GM21381 (cell line): ENCODE results near the gene ZDHHC24.
A peak's percentile ranks its signal among the peaks of the same experiment; 100 is the strongest.

Experiments used
- ATAC-seq: cut with Tn5 transposase; IDR thresholded peaks from one replicate; pipeline ENCODE4 v1.9.1; 2021; ENCODE audit warnings: mild to moderate bottlenecking, moderate library complexity; ENCODE audit not compliant: unreplicated experiment

Gene ZDHHC24

DNA sequence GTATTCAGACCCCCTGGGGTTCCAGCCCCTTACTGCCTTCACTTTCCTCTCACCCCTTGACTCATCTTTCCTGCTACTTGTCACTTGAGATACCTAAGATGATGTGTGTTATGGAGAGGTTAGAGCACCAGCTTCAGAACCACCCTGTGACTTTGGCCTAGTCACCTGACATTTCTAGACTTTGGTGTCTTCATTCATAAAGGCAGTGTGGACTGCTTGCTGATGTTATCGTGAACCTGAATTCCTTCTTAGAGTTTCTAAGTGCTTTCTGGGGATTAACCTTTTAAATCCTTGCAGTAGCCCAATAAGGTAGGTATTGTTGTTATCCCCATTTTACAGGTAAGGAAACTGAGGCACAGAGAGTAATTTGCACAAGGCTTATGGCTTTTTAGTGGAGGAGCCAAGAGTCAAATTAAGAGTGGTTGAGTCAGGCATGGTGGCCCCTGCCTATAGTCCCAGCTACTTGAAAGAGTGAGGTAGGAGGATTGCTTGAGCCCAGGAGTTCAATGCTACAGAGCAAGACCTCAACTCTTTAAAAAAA lies 40.5 kb downstream of the ZDHHC24 start:
- ATAC-seq = no peak

DNA sequence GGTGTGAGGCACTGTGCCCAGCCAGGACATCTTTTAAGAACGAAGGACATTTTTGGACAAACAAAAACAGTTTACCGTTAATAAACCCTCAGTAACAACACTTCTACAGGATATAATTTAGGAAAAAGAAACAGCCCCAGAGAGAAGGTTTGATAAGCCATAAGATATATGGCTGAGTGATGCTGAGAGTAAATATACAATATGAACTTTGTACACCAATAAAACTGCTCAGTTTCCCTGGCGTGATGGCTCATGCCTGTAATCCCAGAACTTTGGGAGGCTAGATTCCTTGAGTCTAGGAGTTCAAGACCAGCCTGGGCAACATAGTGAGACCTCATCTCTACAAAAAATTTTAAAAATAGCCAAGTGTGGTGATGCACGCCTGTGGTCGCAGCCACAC lies 47.3 kb downstream of the ZDHHC24 start:
- no peak for ATAC-seq

GRCh38 chr11:66497206-66497605 lies 48.6 kb downstream of the ZDHHC24 start:
- ATAC-seq = no peak

DNA sequence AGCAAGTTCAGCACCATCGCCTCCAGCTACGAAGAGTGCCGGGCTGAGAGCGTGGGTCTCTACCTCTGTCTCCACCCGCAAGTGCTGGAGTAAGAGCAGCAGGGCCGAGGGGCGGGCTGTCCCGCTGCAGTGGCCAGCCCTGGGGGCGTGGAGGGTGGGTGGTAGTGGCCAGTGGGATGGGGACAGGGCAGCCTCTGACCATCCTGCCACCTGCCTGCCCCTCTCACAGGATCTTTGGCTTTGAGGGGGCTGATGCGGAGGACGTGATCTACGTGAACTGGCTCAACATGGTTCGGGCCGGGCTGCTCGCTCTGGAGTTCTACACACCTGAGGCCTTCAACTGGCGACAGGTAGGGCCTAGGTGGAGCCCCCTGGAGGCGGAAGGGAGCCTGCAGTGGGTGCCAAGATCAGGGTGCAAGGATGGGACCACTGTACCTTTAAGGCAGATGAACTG lies 50.4 kb downstream of the ZDHHC24 start:
- ATAC-seq = no peak

DNA sequence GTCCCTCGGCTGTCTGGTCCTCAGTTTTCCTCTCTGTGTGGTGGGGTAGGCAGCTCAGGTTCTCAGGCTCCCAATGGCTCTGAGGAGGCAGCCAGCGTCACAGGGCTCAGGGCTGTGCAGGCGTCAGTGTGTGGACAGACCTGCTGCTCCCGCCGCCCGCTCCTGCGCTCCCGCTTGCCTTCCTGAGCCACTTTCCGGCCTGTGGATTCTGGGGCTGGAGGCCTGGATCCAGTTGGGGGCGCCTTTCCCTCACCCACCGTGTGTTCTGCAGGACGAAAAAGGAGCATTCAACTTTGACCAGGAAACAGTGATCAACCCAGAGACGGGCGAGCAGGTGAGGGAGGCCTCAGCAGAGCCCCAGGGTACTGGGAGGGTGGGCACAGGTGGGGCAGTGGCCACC lies 50.9 kb downstream of the ZDHHC24 start:
- no peak for ATAC-seq

GRCh38 chr11:66494458-66494857 lies 51.4 kb downstream of the ZDHHC24 start:
- ATAC-seq = no peak

DNA sequence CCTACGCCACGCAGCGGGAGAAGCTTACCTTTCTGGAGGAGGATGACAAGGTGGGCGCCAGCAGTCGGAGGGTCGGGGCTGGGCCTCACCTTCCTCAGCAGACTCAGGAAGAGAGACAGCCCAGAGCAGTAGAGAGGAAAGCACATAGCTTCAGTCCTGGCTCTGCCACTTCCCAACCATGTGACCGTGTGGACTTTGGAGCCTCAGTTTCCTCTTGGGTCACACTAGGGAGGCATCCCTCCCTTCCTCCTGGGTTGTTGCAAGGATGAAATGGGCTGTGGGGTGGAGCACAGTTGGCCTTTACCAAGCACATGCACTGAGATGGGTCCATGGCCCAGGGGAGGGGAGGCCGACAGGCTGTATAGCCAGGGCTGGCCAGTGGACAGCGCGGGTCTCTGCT lies 52.7 kb downstream of the ZDHHC24 start:
- no peak for ATAC-seq

GRCh38 chr11:66492161-66492865 lies 53.5 kb downstream of the ZDHHC24 start:
- no peak for ATAC-seq

DNA sequence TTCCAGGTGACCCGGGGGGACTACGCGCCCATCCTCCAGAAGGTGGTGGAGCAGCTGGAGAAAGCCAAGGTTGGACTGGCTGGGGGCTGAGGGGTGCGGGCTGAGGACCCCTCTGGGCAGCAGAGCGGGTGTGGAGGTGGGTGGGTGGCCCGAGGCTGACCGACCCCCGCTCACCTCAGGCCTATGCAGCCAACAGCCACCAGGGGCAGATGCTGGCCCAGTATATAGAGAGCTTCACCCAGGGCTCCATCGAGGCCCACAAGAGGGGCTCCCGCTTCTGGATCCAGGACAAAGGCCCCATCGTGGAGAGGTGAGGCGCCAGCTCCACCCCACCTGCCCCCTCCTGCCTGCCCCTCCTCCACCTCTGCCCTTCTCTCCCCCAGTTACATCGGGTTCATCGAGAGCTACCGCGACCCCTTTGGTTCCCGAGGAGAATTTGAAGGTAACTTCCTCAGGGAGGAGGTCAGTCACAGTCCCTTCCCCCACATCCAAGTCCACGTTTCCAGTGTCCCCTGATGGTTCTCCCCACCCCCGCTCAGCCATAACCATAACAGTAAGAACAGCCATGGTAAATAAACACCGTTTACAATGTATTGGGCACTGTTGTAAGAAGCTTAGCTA lies 54.4 kb downstream of the ZDHHC24 start:
- no peak for ATAC-seq

- no peak for ATAC-seq
Measured at GRCh38 chr11:66489636-66490035, 56.2 kb downstream of the ZDHHC24 start.

DNA sequence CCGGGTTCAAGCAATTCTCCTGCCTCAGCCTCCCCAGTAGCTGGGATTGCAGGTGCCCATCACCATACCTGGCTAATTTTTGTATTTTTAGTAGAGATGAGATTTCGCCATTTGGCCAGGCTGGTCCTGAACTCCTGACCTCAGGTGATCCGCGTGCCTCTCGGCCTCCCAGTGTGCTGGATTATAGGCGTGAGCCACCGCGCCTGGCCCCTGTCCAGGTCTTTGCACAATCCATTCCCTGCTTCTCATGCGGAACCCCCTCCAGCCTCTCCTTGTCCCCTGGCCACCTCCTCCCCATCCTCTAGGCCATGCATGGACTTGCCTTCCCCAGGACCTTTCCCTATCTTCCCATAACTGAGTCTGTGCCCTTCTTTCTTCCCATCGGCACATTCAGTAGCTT lies 56.9 kb downstream of the ZDHHC24 start:
- ATAC-seq = no peak

GRCh38 chr11:66484806-66485380 lies 61.0 kb downstream of the ZDHHC24 start:
- ATAC-seq = no peak

GRCh38 chr11:66480117-66480938 lies 65.5 kb downstream of the ZDHHC24 start, which contains the start of gene DPP3:
TSS of gene DPP3 (plus strand) at chr11:66480434. CDS start at chr11:66482201, 1,767 bp downstream.
- peak; percentile 88 for ATAC-seq

DNA sequence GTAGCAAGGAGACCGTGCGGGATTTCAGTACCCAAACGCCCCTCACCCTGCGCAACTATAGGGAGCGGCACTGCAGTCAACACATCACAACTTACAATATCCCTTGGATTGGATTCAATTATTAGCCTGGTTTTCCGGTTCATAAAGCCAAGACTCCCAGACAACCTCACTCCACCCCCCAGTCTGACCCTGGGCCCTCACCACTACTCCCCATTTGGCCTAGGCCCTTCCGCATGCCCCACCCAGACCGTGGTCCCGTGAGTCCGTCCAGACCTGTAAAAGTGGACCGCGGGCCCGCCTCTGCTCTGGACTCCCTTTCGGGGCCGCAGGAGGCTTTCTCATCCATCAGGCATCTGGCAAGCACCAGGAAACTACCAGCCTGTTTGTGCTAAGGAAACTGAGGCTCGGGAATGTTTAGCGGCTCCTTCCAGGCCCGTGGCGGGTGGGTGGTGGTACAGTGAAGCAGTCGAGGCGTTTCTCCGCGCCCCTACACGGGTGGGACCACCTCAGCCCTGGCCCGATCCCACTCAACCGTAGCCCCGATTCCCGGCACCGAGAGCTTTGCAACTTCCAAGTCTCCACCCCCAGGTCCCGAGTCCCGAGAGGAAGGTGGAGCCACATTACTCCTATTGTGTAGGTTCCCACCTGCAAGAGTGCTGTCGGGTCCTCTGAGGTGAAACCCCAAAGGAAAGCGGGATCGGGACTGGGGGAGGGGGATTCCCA lies 66.3 kb downstream of the ZDHHC24 start:
- ATAC-seq = no peak

- no peak for ATAC-seq
Measured at GRCh38 chr11:66478729-66479393, 67.0 kb downstream of the ZDHHC24 start.

DNA sequence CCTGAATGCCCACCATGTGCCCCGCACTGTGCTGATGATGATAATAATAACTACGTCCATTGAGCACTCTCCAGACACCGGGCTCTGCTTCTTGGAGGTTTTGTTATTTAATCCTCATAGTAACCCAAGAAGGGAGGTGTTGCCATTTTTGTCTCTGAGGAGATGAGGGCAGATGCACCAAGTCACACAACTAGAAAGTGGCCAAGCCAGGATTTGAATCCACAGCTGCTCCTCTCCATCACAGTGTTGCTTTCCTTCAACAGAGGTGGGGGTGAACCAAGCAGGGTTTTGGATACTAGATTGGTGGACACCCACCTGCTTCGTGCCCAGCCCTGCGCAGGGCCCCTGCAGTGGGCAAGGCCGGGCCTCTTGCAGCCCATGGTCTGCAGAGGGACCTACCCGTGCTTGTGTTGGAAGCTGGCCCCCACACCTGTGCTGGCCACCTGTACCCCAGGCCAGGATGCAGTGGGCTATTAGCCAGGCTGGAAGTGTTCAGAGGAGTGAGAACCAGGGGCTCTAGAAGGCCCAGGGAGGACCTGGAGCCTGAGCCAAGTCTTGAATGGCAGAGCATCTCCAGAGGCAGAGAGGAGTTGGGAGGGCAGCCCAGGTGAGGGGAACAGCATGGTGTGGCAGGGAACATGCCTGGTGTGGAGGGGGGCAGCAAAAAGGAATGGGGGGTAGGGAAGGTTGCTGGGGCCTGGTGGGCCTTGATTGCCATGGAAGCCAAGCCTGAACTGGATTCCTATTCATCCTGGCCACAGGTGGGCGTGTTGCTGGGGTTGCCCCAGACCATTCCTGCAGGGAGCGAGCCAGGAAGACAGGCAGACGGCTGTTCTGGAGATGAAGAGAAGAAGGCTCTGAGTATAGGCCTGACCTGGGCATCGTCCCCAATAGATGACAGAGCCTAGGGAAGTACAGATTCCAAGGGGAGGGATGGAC lies 68.3 kb downstream of the ZDHHC24 start:
- no peak for ATAC-seq

- ATAC-seq = no peak
Measured at GRCh38 chr11:66476841-66477251, 69.0 kb downstream of the ZDHHC24 start.

DNA sequence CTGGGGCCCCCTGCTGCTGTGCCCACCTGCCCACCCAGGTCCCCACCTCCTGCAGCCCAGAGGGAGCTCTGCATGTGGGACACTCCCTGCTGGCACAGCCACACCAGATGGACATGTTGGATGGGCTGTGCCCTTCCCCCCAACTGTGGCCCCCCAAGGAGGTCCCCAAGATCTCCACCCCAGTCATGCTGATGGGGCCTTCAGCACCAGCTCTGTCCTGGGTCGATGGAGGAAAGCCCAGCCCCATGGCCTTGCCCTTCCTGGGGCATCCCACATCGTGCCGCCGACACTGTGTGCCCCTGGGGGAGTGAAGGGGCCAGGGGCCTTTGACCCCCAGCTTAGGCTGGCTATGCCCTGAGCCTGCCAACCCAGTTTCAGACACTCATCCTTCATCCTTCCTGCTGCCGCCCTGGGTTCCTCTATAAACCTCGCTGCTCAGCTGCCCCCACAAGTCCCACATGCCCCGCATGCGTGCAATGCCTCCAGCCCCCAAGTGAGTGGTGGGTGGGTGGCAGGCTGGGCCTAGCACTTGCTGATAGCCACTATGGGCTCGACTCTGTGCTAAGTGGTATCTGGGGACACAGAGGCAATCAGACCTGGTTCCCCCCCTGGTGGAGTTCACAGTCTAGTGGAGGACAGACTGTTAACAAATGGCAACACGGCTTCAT lies 69.5 kb downstream of the ZDHHC24 start:
- no peak for ATAC-seq
